HL-60/S4 (cell line): ENCODE data around the gene TGM1.

ENCODE experiments used
- in situ Hi-C: fragments of 300-500 bp; cut with MboI; formaldehyde crosslinking; loops from 2 replicates; pipeline ENCODE4 v1.14.3; 2022; ENCODE audit warnings: low sequenced_read_pairs

TGM1 gene

DNA sequence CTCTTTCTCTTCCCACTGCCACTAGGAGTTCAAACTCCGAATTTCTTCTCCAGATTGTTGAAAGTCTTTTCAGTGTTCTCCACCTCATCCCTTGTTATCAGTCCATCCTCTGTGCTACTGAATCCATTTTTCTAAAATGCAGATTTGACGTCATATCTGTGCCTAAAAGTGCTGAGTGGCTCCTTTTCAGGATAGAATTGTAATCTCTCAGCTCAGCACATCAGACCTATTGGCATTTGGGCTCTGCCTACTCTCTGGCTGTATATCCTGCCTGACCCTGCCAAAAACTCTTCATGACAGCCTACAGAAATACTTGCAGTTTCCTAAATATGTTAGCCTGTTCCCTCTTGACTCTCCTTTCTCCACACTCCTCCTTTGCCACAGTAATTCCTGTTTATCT, 9.5 kb upstream of the TGM1 start:
- in situ Hi-C loops = no loop called here

DNA sequence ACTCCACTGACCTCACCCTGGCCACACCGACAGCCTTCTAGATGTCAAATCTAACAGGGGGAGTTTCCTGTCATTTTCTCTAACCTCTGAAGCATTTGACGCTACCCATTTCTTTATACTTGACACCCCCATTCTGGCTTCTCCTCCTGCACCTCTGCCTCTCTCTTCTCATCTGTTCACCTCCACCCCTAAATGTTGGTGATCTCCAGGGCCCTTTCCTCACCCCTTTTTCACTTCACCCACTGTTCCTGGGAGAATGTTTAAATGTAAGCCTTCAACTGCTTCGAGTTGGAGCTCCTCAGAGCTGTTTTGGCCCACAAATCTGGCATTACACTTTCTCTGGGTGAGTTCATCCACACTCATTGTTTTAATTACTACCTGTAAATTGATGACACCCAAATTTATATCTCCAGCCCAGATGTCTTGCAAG, 8.9 kb upstream of the TGM1 start:
- in situ Hi-C loops = no loop called here

DNA sequence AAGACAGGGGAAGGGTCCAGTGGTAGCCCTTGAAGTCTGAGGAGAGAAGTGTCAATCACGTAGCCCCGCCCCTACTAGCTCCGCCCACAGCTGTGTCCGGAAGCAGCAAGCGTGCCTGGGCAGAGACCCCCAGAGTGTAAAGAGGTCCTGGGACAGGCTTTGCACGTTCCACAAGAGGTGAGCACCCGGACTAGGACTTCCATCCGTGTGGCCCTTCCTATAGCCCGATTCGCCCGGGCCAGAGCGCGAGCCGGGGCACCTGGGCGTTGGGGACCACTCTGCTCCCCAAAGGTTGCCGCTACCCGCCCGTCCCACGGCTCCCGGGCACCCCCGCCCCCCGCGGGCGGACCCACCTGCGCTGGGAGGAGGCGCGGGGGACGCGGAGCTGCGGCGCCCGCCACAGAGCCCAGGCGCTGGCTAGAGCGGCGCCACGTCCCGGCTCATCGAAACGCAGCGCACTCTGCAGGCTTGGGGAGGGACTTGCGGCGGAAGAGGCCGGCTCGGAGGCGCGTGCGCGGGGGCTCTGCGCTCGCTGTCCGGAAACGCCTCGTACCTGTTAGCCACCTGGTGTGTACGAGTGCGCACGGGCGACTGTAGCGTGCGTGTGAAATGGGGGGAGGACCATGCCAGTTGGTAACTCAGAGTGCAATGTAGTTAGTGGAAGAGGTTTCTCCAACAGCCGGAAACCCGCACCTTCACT, 8.3 kb upstream of the TGM1 start, which contains the start of gene RABGGTA:
Gene RABGGTA (minus strand): TSS at position 464 of the 700 bp plus-strand sequence. CDS start 482 bp downstream, outside the sequence.
- in situ Hi-C loops = no loop called here

DNA sequence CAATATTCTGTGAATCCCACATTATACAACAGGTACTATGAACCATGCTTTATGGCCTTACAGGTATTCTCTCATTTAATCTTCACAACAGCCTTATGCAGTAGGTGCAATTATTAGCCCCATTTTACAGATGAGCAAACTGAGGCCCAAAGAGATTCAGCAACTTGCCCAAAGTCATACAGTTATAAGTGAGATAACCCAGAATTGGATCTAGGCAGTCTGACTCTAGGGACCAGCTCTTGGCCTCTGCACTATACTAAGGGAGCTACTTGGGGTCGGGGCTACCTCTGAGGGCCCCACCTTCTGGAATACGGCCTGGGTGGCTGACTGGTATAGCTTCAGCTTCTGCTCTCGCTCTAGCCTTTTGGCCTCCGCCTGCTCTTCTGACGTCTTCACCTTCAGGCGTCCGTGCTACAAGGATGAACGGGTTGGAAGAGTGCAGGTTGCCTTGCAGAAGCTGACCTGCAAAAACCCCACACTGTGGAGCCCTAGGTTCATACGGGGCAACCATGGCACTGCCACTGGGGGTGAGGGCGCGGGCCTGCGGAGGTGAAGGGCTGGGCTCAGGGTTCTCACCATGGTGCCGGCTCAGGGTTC, 7.7 kb upstream of the TGM1 start:
- in situ Hi-C loops = no loop called here

DNA sequence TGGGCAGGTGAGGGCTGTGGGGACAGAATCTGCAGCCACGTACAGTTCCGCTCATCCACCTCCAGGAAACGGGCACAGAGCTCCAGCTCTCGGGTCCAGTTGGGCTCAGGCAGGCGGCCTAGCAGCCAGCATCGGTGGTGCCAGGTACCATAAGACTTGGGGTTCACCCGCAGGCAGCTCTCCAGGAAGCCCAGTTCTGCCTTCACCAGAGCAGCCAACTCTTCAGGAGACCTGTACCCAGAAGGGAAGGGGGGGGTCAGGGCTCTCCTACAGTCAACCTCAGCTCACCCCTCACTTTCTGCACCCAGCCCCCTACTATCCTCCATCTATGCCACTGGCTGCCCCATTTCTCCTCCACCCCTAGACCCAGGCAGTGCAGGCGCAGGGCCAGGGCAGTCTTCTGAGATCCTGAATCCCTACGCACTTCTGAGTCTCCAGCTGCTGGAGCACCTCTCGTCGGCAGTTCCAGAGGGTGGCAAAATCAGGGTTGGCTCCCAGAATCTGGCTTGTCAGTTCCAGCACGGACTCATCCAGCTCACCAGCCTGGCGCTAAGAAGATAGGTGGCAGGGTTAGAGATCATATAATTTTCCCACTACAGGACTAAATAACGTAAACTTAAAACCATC, 7.0 kb upstream of the TGM1 start:
- in situ Hi-C loops = no loop called here

DNA sequence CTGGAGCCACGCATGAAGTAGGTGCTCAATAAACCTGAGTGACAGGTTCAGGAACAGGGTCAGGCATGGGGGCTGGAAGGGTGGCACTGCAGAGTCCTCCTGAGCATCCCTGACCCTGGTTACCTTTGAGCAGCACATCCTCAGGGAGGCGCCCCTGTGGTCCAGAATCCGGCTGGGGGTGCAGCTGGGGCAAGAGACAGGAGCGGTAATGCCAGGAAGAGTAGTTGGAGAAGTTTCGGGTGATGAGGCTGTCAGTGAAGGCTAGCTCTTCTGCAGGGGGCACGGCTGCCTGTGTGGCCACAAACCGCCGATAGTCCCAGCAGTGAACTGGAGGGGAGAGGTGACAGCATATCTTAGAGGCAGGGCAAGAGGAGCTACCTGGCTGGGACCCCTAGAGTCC, 6.4 kb upstream of the TGM1 start:
- in situ Hi-C loops = no loop called here

DNA sequence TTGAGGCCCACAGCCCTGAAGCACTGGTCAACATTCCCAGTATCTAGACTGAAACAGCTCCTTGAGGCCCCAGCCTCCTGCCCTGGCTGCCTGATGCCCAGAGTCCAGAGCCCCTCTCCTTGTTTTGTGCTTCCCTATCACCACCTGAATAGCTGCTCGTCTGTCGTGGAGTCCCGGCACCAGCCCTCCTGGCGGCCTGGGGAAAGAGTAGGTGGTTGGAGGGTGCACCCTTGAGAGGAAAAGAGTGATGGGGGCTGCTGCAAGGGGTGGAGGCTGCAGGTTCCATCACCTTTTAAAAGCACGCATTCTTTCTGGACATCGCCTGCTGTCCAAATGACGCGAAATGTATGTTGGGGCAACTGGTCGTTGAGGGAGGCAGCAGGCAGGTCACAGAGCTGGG, 5.2 kb upstream of the TGM1 start:
- in situ Hi-C loops = no loop called here

- in situ Hi-C loops = no loop called here
Measured at GRCh38 chr14:24267516-24267915, 4.5 kb upstream of the TGM1 start.

DNA sequence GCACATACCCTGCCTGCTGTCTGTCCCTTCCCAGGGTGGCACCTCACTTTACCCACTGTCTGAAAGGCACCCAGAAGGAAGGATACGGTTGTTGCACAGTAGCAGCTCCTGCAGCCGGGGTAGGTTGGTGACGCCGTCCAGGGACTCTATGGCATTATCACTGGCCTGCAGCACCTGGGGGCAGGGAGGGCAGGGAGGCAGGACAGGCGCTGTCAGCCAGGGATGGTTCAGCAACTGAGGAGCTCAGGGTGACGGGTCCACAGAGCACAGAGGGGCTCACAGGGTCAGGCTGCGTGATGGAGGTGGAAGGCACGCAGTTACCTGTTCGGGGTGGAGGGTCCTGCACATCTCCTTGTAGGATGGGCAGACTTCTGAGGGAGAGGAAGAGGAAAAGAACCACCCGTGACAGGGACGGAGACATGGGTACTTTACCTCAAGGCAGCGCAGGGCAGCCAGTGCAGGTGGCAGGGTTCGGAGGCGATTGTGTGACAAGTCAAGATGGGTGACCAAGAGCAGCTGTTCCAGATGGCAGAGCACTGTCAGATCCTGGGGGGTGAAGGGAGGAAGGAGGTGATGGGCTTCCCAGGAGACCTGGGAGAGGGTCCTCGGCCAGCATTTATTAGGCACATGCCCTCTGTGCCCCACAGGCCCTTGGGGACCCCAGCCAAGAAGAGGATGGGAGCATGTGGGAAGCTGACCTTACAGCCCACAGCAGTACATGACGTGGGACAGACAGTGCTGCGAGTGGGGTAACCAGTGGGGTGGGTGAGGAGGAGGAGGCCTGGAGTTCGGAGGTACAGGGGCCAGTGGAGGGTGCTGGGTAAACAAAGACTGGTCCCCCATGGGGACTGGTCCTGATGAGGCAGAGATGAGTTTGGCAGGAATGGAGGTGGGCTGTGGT, 3.6 kb upstream of the TGM1 start:
- in situ Hi-C loops = no loop called here

DNA sequence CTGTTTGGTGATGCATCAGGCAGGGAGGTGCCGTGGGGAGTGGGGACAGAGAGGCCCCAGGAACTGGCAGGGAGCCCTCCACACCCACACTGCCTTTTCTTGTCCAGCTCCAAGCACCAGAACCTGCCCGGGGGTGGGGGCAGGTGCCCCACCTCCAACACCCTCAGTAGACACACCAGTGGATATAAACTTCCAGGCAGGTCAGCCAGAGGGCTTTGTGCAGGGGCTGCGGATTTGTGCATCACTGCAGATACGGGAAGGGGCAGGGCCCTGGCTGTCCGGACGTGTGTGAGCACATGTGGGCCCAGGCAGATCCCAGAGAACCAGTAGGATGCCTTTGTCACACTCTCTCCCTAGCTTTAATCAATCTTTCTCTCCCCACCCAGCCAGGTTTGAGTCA, 1.3 kb upstream of the TGM1 start:
- in situ Hi-C loops = no loop called here

- in situ Hi-C loops = no loop called here
Measured at GRCh38 chr14:24263848-24264247, 871 bp upstream of the TGM1 start.

DNA sequence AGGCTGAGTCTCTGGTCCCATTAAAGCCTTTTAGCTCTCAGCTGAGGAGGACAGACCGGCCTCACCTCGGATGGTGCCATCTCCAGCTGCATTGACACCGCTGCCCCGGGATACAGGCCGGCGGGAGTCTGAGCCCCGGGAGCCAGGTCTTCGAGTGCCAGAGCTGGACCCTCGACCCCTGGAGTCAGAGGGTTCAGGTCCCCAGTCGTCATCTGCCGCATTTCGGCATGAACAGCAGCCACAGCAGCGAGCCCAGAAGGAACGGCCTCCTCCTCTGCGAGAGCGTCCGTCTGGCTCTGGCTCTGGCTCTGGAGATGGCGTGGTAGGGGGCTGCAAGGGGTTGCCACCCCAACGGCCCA, 1.0 kb downstream of the TGM1 start:
- in situ Hi-C loops = no loop called here

DNA sequence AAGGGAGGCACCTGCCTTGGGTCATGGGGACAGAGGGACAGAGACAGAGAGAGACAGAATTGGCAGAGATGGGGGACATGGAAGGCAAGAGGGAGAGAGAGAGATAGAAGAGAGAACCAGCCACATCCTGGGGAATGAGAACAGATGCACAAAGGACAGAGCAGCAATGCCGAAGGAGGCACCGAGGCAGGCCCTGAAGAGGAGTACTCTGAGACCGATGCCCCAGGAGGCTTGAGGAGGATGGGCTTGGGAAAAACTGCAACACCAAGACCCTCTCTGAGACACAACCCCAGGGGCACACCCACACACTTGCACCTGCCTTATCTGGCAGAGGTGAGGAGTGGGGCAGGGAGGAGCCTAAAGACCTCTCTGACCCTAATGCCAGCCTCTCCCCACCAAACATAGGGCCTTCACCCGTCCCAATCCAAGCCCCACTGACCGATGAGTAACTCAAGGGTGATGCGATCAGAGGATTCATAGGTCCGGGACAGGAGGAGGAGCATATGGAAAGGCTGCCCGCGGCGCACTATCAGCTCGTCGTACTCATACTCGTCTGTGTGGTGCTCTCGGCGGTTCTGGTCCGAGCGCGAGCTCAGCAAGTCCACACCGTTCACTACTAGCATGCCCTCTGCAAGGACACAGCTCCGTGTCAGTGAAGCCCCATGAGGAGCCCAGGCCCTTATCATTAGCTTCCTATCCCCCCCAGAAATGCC, 1.6 kb downstream of the TGM1 start:
- in situ Hi-C loops = no loop called here

- in situ Hi-C loops = no loop called here
Measured at GRCh38 chr14:24260780-24261157, 2.2 kb downstream of the TGM1 start.

DNA sequence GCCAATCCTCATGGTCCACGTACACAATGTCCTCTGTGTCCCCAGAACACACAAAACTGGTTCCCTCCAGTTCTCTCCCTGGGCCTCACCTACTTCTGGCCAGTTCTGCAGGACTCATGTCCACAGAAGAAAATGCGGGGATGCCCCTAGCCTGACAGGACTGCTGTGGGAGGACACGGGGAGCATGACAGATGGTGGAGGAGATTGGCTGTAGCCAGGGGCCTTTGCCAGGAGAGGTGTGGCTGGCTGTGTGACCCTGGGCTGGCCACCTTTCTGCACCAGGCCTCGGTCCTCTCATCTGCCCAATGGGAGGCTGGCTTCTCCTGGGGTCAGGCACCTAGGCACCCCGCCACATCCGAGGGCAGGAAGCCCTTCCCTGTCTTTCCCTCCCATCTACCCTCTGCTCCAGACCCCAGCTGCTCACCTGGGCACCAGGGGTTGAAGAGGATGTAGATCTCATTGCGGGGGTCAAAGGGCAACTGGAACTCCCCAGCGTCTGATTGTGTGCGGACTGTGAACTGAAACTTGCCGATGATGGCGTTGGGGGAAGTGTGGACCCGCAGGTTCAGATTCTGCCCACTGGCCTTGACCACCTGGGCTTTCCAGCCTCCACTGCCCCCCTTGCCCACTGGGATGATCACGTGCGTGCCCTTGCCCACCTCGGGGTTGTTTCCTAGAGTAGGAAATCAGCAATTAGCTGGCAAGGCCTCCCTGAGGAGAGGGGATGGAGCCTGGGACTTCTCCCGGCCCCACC, 2.8 kb downstream of the TGM1 start:
- in situ Hi-C loops = no loop called here

GRCh38 chr14:24259282-24260025, 3.5 kb downstream of the TGM1 start:
- in situ Hi-C loops = no loop called here

GRCh38 chr14:24258548-24259265, 4.3 kb downstream of the TGM1 start:
- in situ Hi-C loops = no loop called here

- in situ Hi-C loops = no loop called here
Measured at GRCh38 chr14:24258119-24258518, 4.9 kb downstream of the TGM1 start.

- in situ Hi-C loops = no loop called here
Measured at GRCh38 chr14:24256960-24257359, 6.0 kb downstream of the TGM1 start.
